Colonic mucosa (tissue), 4 donors: ENCODE results near the gene STRN. TPM values are rescaled to one million over a fixed set of nuclear protein-coding genes. Genes with fewer than 3 reads are reported as not detected.

Source experiments
- DNase-seq: peaks from one replicate; pipeline ENCODE4 v3.0.0-alpha.2; 2020
- H3K27ac ChIP-seq: fragments of 200-600 bp; one replicate; pipeline ENCODE4 v1.8.0; 2021
- H3K27me3 ChIP-seq: fragments of 200-600 bp; one replicate; pipeline ENCODE4 v1.8.0; 2021
- H3K36me3 ChIP-seq: fragments of 200-600 bp; one replicate; pipeline ENCODE4 v1.8.0; 2021
- H3K4me1 ChIP-seq: fragments of 200-600 bp; one replicate; pipeline ENCODE4 v1.8.0; 2021; ENCODE audit warnings: mild to moderate bottlenecking
- H3K4me3 ChIP-seq: fragments of 200-600 bp; one replicate; pipeline ENCODE4 v1.8.0; 2021
- H3K9ac ChIP-seq, 2 donors: one replicate each; pipeline ENCODE4 v1.7.0; 2013; ENCODE audit warnings: control low read depth in 2 of 2, low read depth in 2 of 2, low read length in 2 of 2
- H3K9me3 ChIP-seq: fragments of 200-600 bp; one replicate; pipeline ENCODE4 v1.8.0; 2021
- intact Hi-C: fragments of 100-400 bp; cut with DNase I; formaldehyde crosslinking; loops from one replicate; pipeline ENCODE4 v1.14.1; 2022
- total RNA-seq, 2 donors: library from RNA; stranded (reverse); fragmentation: NEBNext Ultra II Directional in 1 of 2; extraction: Animal tissue kit (Norgen Biotek cat#: 25700) in 1 of 2; gene quantifications; one replicate each; pipeline ENCODE4 v1.2.1, GENCODE V29; 2021
- TF ChIP-seq, protein P1 (sequence below): fragments of 200-600 bp; IDR thresholded peaks from one replicate; pipeline ENCODE4 v1.8.0; 2022; ENCODE audit warnings: antibody characterized with exemption, mild to moderate bottlenecking
- donor health status: healthy.
- donor health status: DM: no; HTN: no; CAD: no.
- donor health status: DM: no; HTN: no; CAD: no.

Gene STRN
- total RNA-seq, 2 donors from 2014 or later: 36.5 to 48.6 TPM

DNA sequence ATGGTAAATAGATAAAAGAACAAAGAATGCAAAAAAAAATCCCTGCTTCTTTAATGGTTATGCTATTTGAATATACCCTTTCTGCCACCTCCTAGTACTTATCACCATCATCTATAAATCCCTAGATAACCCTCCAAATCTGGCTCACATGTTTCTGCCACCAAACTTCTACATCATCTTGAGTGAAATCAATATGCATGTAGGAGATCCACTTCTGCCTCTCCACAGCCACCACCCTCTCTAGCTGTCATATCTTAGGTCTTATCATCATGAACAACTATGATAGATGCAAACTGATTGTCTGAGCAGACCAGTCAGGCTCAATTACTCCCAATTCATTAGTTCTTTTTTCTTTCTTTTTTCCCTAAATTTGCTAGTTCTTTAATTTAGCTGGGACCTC is 55.3 kb downstream of the STRN start:
- no peak for DNase-seq
- Histone ChIP-seq H3K27ac (no peak overlapping the region), H3K4me3 (no peak overlapping the region), H3K36me3 (no peaks in the 10 kb centered on the region), H3K27me3 (no peaks in the 10 kb centered on the region), H3K9me3 (no peaks in the 10 kb centered on the region), H3K9ac (no peak overlapping the region), H3K4me1 (no peaks in the 10 kb centered on the region)
- intact Hi-C loops: no loop called here
- TF ChIP-seq, protein P1, sequence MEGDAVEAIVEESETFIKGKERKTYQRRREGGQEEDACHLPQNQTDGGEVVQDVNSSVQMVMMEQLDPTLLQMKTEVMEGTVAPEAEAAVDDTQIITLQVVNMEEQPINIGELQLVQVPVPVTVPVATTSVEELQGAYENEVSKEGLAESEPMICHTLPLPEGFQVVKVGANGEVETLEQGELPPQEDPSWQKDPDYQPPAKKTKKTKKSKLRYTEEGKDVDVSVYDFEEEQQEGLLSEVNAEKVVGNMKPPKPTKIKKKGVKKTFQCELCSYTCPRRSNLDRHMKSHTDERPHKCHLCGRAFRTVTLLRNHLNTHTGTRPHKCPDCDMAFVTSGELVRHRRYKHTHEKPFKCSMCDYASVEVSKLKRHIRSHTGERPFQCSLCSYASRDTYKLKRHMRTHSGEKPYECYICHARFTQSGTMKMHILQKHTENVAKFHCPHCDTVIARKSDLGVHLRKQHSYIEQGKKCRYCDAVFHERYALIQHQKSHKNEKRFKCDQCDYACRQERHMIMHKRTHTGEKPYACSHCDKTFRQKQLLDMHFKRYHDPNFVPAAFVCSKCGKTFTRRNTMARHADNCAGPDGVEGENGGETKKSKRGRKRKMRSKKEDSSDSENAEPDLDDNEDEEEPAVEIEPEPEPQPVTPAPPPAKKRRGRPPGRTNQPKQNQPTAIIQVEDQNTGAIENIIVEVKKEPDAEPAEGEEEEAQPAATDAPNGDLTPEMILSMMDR: no peak

DNA sequence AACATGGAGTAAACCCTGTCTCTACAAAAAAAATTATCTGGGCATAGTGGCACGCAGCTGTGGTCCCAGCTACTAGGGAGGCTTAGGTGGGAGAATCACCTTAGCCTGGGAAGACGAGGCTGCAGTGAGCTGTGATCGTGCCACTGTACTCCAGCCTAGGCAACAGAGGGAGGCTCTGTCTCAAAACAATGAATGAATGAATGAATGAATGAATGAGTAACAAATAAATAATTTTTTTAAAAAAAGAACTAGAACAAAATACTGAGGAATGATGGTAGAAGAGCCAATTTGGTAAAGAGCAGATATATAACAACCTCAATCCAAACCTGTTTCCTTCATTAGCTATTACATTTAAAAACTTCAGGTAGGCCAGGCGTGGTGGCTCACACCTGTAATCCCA is 60.1 kb downstream of the STRN start:
- intact Hi-C loops: no loop called here
- Histone ChIP-seq H3K4me1 (no peaks in the 10 kb centered on the region), H3K4me3 (no peak overlapping the region), H3K9ac (no peak overlapping the region), H3K27ac (no peak overlapping the region), H3K9me3 (no peaks in the 10 kb centered on the region), H3K27me3 (no peaks in the 10 kb centered on the region), H3K36me3 (no peaks in the 10 kb centered on the region)
- DNase-seq: no peak
- TF ChIP-seq, protein P1: no peak

DNA sequence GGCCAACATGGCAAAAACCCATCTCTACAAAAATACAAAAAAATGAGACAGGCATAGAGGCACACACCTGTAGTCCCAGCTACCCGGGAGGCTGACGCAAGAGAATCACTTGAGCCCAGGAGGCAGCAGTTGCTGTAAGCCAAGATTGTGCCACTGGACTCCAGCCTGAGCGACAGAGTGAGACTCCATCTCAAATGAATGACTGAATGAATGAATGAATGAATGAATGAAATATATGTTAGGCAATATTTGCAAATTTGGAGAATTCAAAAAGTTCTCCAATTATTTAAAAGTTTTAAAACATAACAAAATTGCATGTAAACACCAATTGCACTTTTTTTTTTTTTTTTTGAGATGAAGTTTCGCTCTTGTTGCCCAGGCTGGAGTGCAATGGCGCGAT is 61.7 kb downstream of the STRN start:
- Histone ChIP-seq H3K9ac (no peak overlapping the region), H3K4me1 (no peaks in the 10 kb centered on the region), H3K9me3 (no peaks in the 10 kb centered on the region), H3K36me3 (no peaks in the 10 kb centered on the region), H3K27ac (no peak overlapping the region), H3K4me3 (no peak overlapping the region), H3K27me3 (no peaks in the 10 kb centered on the region)
- no peak for DNase-seq
- intact Hi-C loops: no loop called here
- TF ChIP-seq, protein P1: no peak

DNA sequence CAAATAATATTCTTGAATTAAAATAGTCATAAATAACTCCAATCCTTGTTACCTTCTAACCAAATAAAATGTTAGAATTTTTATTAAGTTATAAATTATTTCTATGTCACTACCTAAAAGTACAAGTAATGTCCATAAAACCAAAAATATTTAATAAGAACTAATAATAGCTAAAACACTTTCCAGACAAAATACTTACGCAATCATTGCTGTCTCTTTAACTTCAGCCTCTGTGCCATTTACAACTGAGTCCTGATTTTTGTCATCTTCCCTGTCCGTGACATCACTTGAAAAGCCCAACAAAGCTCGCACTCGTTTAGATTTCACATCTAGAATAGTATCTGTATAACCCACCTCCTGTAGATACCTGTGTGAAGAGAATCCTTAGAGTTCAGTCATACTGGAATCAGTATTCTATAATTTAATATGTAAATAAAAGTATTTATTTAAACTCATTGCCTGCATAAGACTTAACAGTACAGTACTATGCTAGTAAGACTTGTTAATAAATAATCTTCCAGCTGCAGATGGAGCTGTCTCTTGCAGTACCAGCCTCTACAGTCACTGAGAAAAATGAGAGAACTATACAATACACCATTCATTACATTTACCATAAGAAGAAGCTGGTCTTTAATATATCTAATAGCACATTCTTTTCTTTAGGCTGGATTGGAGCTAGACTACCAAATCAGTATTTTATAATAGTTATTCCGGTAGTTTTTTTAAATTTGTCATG is 63.8 kb downstream of the STRN start:
- no peak overlapping the region for H3K4me3 ChIP-seq
- intact Hi-C loops: no loop called here
- no peaks in the 10 kb centered on the region for H3K27me3 ChIP-seq
- no peaks in the 10 kb centered on the region for H3K36me3 ChIP-seq
- H3K4me1 ChIP-seq: no peaks in the 10 kb centered on the region
- no peak for DNase-seq
- H3K9me3 ChIP-seq: no peaks in the 10 kb centered on the region
- TF ChIP-seq, protein P1: no peak
- no peak overlapping the region for H3K27ac ChIP-seq
- no peak overlapping the region for H3K9ac ChIP-seq

DNA sequence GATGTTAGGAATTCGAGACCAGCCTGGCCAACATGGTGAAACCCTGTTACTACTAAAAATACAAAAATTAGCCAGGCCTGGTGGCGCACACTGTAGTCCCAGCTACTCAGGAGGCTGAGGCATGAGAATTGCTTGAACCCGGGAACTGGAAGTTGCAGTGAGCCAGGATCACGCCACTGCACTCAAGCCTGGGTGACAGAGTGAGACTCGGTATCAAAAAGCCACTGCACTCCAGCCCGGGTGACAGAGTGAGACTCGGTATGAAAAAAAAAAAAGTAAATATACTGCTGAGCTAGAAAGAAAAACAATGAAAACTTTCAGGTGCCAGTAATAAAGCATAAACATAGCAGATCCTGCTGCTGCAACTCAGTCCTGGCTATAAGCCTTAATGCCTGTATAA is 73.5 kb downstream of the STRN start:
- no peaks in the 10 kb centered on the region for H3K36me3 ChIP-seq
- DNase-seq: no peak
- H3K27ac ChIP-seq: no peak overlapping the region
- TF ChIP-seq, protein P1: no peak
- H3K4me3 ChIP-seq: no peak overlapping the region
- no peaks in the 10 kb centered on the region for H3K27me3 ChIP-seq
- no peak overlapping the region for H3K9ac ChIP-seq
- intact Hi-C loops: no loop called here
- no peaks in the 10 kb centered on the region for H3K4me1 ChIP-seq
- H3K9me3 ChIP-seq: no peaks in the 10 kb centered on the region
